Lung (tissue), 12 donors: Measurements from ENCODE around the gene FHOD3. TPM values are rescaled to one million over a fixed set of nuclear protein-coding genes. Genes with fewer than 3 reads are reported as not detected.
"Not testable (repeated sequence)": the region's sequence is repeated elsewhere in the genome, so short reads cannot be mapped to it uniquely, and the experiment has no call there.

Experiments used
- ATAC-seq: fragments of 200-7000 bp; cut with Tn5 transposase; one replicate; pipeline ENCODE4 v1.9.1; 2020; ENCODE audit warnings: moderate number of reproducible peaks; ENCODE audit not compliant: insufficient read depth, low FRiP score
- DNase-seq, 3 donors: peaks; one replicate each; pipeline ENCODE4 v3.0.0-alpha.2; 2013 to 2017
- H3K27ac ChIP-seq, 2 donors: one replicate each; pipeline ENCODE4 v1.5.1; 2013; ENCODE audit warnings: mild to moderate bottlenecking in 2 of 2, moderate library complexity in 2 of 2, control low read depth in 1 of 2, inconsistent platforms in 1 of 2, low read depth in 1 of 2, low read length in 1 of 2
- H3K27me3 ChIP-seq, 3 donors: one replicate each; pipeline ENCODE4 v1.5.1; 2013; ENCODE audit warnings: low read length in 2 of 3; ENCODE audit not compliant: control insufficient read depth in 3 of 3, insufficient read depth in 3 of 3
- H3K36me3 ChIP-seq, 4 donors: one replicate each; pipeline ENCODE4 v1.5.1; 2013; ENCODE audit warnings: low read length in 4 of 4, mild to moderate bottlenecking in 1 of 4, moderate library complexity in 1 of 4; ENCODE audit not compliant: control insufficient read depth in 4 of 4, insufficient read depth in 4 of 4
- H3K4me1 ChIP-seq, 5 donors: one replicate each; pipeline ENCODE4 v1.5.1; 2013; ENCODE audit warnings: low read length in 5 of 5, mild to moderate bottlenecking in 2 of 5, moderate library complexity in 1 of 5; ENCODE audit not compliant: control insufficient read depth in 5 of 5, insufficient read depth in 5 of 5
- H3K4me3 ChIP-seq: one replicate; pipeline ENCODE4 v1.5.1; 2013; ENCODE audit warnings: mild to moderate bottlenecking, control low read depth, moderate library complexity
- H3K9ac ChIP-seq, 2 donors: one replicate each; pipeline ENCODE4 v1.5.1; 2013; ENCODE audit warnings: low read length in 2 of 2, control low read depth in 1 of 2; ENCODE audit not compliant: insufficient read depth in 1 of 2
- H3K9me3 ChIP-seq, 4 donors: one replicate each; pipeline ENCODE4 v1.5.1; 2013; ENCODE audit warnings: low read length in 3 of 4, mild to moderate bottlenecking in 1 of 4, moderate library complexity in 1 of 4; ENCODE audit not compliant: control insufficient read depth in 4 of 4, insufficient read depth in 3 of 4
- WGBS, 2 donors: extraction: QIAGEN DNeasy Blood & Tissue Kit; methylation state at CpG; one replicate each; pipeline ENCODE4 v1.1.7; 2013; 5-methylcytosine and 5-hydroxymethylcytosine counted together
- polyA plus RNA-seq, 2 donors: library from polyadenylated mRNA; stranded (reverse); fragments of 200-250 nt; gene quantifications; one replicate each; pipeline ENCODE4 v1.2.1, GENCODE V29; 2013
- total RNA-seq, 2 donors: library from RNA; depleted of rRNA in 1 of 2; stranded (reverse); fragments of >200 nt in 1 of 2; gene quantifications; one replicate each; pipeline ENCODE4 v1.2.1, GENCODE V29; 2014 to 2021
- TF ChIP-seq, protein P1 (sequence below): IDR thresholded peaks from 2 replicates; pipeline ENCODE4 v1.5.1; 2012; ENCODE audit warnings: mild to moderate bottlenecking; ENCODE audit errors: control extremely low read depth, extremely low read depth
- donor health status: control.
- donor health status: control.
- donor health status: Bipolar disorder and iron deficiency.
- donor health status: healthy.
- donor health status: DM: yes; HTN: yes; CAD: no.

Gene FHOD3
- total and polyA plus RNA-seq, 4 donors: 1.0 to 7.4 (median 2.9) TPM

DNA sequence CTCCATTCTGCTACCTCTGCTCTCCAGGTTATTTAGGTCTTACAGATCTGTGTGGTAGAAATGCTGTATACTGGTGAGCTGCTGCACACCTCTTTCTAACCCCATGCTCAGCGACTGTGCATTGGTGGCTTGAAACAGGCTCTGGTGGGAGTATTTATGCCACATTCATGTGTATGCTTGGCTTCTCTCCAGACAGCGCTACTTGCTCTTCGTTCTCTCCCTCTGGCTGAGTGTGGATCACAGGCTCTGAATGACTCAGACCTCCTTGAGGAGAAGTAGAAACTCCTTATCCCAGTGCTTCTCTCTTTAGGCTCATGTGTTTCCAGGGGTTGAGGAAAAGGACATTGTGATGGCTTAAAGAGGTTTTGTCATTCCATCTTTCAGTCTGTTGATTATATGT is 54.9 kb downstream of the FHOD3 start:
- TF ChIP-seq, protein P1, sequence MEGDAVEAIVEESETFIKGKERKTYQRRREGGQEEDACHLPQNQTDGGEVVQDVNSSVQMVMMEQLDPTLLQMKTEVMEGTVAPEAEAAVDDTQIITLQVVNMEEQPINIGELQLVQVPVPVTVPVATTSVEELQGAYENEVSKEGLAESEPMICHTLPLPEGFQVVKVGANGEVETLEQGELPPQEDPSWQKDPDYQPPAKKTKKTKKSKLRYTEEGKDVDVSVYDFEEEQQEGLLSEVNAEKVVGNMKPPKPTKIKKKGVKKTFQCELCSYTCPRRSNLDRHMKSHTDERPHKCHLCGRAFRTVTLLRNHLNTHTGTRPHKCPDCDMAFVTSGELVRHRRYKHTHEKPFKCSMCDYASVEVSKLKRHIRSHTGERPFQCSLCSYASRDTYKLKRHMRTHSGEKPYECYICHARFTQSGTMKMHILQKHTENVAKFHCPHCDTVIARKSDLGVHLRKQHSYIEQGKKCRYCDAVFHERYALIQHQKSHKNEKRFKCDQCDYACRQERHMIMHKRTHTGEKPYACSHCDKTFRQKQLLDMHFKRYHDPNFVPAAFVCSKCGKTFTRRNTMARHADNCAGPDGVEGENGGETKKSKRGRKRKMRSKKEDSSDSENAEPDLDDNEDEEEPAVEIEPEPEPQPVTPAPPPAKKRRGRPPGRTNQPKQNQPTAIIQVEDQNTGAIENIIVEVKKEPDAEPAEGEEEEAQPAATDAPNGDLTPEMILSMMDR: no peak
- no peak for ATAC-seq
- Histone ChIP-seq H3K9me3 (peaks cover 0 to 5% (median 1%) of the 10 kb centered on the region in 4 donors), H3K36me3 (no peaks in the 10 kb centered on the region), H3K9ac (no peak overlapping the region), H3K4me1 (peaks cover 0 to 12% (median 0%) of the 10 kb centered on the region in 5 donors), H3K4me3 (no peak overlapping the region), H3K27ac (peak overlapping the region in 1 of 2 donors; percentile 51), H3K27me3 (no peaks in the 10 kb centered on the region)
- DNase-seq: peak; percentile 25 to 73 (median 30)
- 53 to 71% methylated on average over 3 of the region's 3 CpGs for WGBS, 2 donors

DNA sequence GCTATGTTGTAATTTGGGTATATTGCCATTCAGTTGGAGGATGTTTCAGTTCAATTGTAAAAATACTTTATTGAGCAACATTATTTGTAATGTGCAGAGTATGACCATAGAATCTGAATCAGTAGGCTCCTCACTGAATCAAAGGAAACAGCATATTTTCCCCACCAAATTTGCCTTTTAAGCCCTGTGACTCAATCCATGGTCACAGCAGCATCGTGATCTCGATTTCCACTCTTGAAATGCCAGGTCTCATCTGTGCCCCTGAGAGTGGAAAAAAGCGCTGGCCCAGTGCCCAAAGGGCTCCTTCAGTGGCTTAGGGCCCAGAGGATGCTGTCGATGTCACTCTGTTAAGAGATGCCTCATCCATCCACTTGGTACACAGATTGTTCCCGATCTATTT is 57.5 kb downstream of the FHOD3 start:
- TF ChIP-seq, protein P1: no peak
- no peak overlapping the region for H3K4me3 ChIP-seq
- H3K9ac ChIP-seq: no peak overlapping the region
- H3K27me3 ChIP-seq: no peaks in the 10 kb centered on the region
- peak overlapping the region in 1 of 2 donors; percentile 52 for H3K27ac ChIP-seq
- ATAC-seq: no peak
- DNase-seq: no peak
- H3K4me1 ChIP-seq: peaks cover 0 to 2% (median 0%) of the 10 kb centered on the region in 5 donors
- peaks cover 0 to 5% (median 1%) of the 10 kb centered on the region in 4 donors for H3K9me3 ChIP-seq
- WGBS, 2 donors: 86 to 92% methylated on average over 5 of the region's 5 CpGs
- no peaks in the 10 kb centered on the region for H3K36me3 ChIP-seq

DNA sequence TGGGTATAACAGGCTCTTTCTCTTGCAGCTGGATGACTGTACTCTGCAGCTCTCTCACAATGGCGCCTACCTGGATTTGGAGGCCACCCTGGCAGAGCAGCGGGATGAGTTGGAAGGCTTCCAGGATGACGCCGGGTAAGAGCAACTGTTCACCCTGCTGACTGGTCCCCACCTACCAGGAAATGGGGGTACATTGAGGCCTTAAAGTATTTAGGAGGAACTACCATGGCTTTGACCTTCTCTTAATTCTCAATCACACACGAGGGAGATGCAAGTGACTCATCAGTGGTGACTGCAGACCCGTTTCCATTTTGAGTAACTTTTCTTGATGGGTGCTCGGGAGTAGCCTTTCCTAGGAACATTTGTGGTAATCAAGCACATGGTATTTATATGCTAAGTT is 58.0 kb downstream of the FHOD3 start:
- peaks cover 0 to 5% (median 1%) of the 10 kb centered on the region in 4 donors for H3K9me3 ChIP-seq
- ATAC-seq (no peak), DNase-seq (no peak)
- 85 to 91% methylated on average over 7 of the region's 7 CpGs for WGBS, 2 donors
- H3K27me3 ChIP-seq: no peaks in the 10 kb centered on the region
- TF ChIP-seq, protein P1: no peak
- peak overlapping the region in 1 of 2 donors; percentile 52 for H3K27ac ChIP-seq
- H3K9ac ChIP-seq: no peak overlapping the region
- H3K36me3 ChIP-seq: no peaks in the 10 kb centered on the region
- H3K4me1 ChIP-seq: peaks cover 0 to 2% (median 0%) of the 10 kb centered on the region in 5 donors
- H3K4me3 ChIP-seq: no peak overlapping the region

DNA sequence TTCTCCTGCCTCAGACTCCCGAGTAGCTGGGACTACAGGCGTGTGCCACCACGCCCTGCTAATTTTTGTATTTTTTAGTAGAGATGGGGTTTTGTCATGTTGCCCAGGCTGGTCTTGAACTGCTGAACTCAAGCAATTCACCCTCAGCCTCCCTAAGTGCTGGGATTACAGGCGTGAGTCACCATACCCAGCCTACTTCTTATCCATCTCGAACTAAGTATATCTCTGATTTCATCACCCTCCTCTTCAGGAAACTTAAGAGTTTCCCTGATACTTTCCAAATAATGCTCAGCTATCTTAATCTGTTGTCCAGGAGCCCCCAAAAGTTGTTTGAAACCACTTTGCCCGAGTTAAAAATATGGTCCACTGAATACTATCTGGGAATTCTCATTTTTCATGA is 59.2 kb downstream of the FHOD3 start:
- H3K27ac ChIP-seq, ATAC-seq, H3K27me3 ChIP-seq, H3K36me3 ChIP-seq, H3K9ac ChIP-seq, H3K9me3 ChIP-seq, H3K4me1 ChIP-seq, DNase-seq, H3K4me3 ChIP-seq: not testable (repeated sequence)
- 81 to 92% methylated on average over 6 of the region's 6 CpGs for WGBS, 2 donors
